GM23248 (cell line): ENCODE results near the gene MTHFD1L.

Source experiments
- EZH2 ChIP-seq: fragments of 200-600 bp; sonication (generic); IDR thresholded peaks from 2 replicates; pipeline ENCODE4 v1.6.1; 2018; ENCODE audit warnings: antibody characterized with exemption, mild to moderate bottlenecking; ENCODE audit not compliant: insufficient read depth, poor library complexity, severe bottlenecking
- EZH2phosphoT487 ChIP-seq: fragments of 200-600 bp; sonication (generic); IDR thresholded peaks from 2 replicates; pipeline ENCODE4 v1.6.1; 2018; ENCODE audit warnings: antibody characterized with exemption, moderate library complexity, mild to moderate bottlenecking, low read depth; ENCODE audit not compliant: insufficient read depth

DNA sequence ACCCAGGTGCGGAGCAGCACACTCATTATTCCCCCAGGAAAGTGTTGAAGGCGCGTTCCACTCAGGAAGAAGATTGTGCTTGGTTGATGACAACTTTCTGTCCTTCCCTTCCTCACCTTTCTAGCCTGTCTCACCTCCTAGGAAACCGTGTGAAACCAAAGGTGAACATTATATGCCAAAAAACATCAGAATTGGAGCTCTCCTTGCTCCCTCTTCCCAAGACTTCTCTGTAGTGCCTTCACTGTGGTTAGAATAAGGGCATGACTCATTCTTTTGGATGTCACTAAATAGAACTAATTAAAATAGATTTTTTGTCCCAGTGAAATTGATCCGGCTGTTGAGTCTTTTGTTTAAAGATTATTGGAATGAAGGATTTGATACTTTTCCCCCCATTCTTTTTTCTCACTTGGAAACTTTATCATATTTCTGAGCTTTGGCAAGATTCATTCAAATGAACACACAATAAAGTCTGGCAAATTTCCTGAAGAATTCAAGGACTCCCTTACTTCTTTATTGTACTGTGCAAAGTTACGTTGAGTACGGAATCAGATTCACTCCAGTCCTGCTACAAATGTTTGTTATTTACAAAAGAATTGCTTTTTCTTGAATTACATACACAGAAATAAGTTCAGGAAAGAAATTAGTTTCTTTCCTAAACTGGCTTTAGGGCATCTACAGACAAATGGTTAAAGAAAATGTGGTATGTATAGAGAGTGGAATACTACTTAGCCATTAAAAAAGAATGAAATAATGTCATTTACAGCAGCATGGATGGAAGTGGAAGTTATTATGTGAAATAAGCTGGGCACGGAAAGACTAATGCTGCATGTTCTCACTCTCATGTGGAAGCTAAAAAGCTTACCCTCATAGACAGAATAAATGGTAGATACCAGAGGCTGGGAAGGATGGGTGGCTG lies 231.4 kb downstream of the MTHFD1L start:
- TF ChIP-seq EZH2, result no peak
- no peak for TF ChIP-seq EZH2phosphoT487
